AG09309 (cell line): ENCODE measurements around the gene PPM1E.

Source experiments
- DNase-seq: peaks from one replicate; pipeline ENCODE4 v3.0.0-alpha.2; 2010; ENCODE audit warnings: low read depth
- H3K4me3 ChIP-seq: 2 replicates; pipeline ENCODE4 v1.5.1; 2011; ENCODE audit warnings: mild to moderate bottlenecking, low read depth, low read length, moderate library complexity; ENCODE audit not compliant: control insufficient read depth
- CTCF ChIP-seq: IDR thresholded peaks from 2 replicates; pipeline ENCODE4 v1.5.1; 2011; ENCODE audit warnings: mild to moderate bottlenecking, low read depth, low read length, inconsistent platforms; ENCODE audit not compliant: insufficient read depth, control insufficient read depth; ENCODE audit errors: missing control alignments

Gene PPM1E

GRCh38 chr17:58811290-58811689, 55.6 kb downstream of the PPM1E start:
- no peak for DNase-seq
- no peak overlapping the region for H3K4me3 ChIP-seq
- no peak for TF ChIP-seq CTCF

- no peak for DNase-seq
- no peak overlapping the region for H3K4me3 ChIP-seq
- no peak for TF ChIP-seq CTCF
Observed at GRCh38 chr17:58813712-58814111, 58.1 kb downstream of the PPM1E start.

GRCh38 chr17:58818654-58819053, 63.0 kb downstream of the PPM1E start:
- H3K4me3 ChIP-seq: no peak overlapping the region
- DNase-seq: no peak
- TF ChIP-seq CTCF: no peak

GRCh38 chr17:58822148-58823050, 66.7 kb downstream of the PPM1E start:
- no peak for TF ChIP-seq CTCF
- DNase-seq: no peak
- no peak overlapping the region for H3K4me3 ChIP-seq

GRCh38 chr17:58823051-58823525, 67.4 kb downstream of the PPM1E start:
- H3K4me3 ChIP-seq: no peak overlapping the region
- TF ChIP-seq CTCF: no peak
- DNase-seq: no peak

- no peak for DNase-seq
- H3K4me3 ChIP-seq: no peak overlapping the region
- no peak for TF ChIP-seq CTCF
Observed at GRCh38 chr17:58829172-58829637, 73.6 kb downstream of the PPM1E start.

- no peak for TF ChIP-seq CTCF
- H3K4me3 ChIP-seq: no peak overlapping the region
- DNase-seq: no peak
Observed at GRCh38 chr17:58831780-58832179, 76.1 kb downstream of the PPM1E start.
